D721Med (cell line): ENCODE measurements around the gene SMYD1.

Source experiments
- DNase-seq: peaks from one replicate; pipeline ENCODE4 v3.0.0; 2011; ENCODE audit warnings: low spot score; ENCODE audit not compliant: insufficient read length
- FAIRE-seq: peaks from 2 replicates; lab custom pipeline; 2011; peaks lifted over from hg19 to GRCh38; lab: Jason Lieb, UNC
- CTCF ChIP-seq: IDR thresholded peaks from 2 replicates; pipeline ENCODE4 v1.5.1; 2012; ENCODE audit warnings: mild to moderate bottlenecking, control low read depth; ENCODE audit not compliant: insufficient read depth; ENCODE audit errors: missing control alignments

The SMYD1 gene

GRCh38 chr2:88066543-88066942 lies 1.1 kb upstream of the SMYD1 start:
- no peak for TF ChIP-seq CTCF
- FAIRE-seq: no peak
- DNase-seq: no peak

GRCh38 chr2:88067189-88067588 lies 436 bp upstream of the SMYD1 start:
- TF ChIP-seq CTCF: no peak
- FAIRE-seq (no peak), DNase-seq (no peak)

GRCh38 chr2:88068044-88068443 lies 419 bp downstream of the SMYD1 start:
- FAIRE-seq (no peak), DNase-seq (no peak)
- no peak for TF ChIP-seq CTCF

- no peak for TF ChIP-seq CTCF
- DNase-seq (no peak), FAIRE-seq (no peak)
Measured at GRCh38 chr2:88069117-88069516, 1.5 kb downstream of the SMYD1 start.

- DNase-seq (no peak), FAIRE-seq (no peak)
- TF ChIP-seq CTCF: no peak
Measured at GRCh38 chr2:88070055-88070454, 2.4 kb downstream of the SMYD1 start.

GRCh38 chr2:88071365-88071764 lies 3.7 kb downstream of the SMYD1 start:
- no peak for TF ChIP-seq CTCF
- DNase-seq (no peak), FAIRE-seq (no peak)

- DNase-seq: no peak
- FAIRE-seq: no peak
- TF ChIP-seq CTCF: no peak
Measured at GRCh38 chr2:88074150-88074549, 6.5 kb downstream of the SMYD1 start.
